Stimulated activated CD8-positive, alpha-beta memory T cell treated with anti-CD3 and anti-CD28 coated beads, Interleukin-2, amount 100 ng/mL, for 1 hour (primary cell): ENCODE results near the gene CRHBP.
"Not testable (repeated sequence)": the region's sequence is repeated elsewhere in the genome, so short reads cannot be mapped to it uniquely, and the experiment has no call there.

Experiments
- DNase-seq, 2 donors: peaks; one replicate each; pipeline ENCODE4 v3.0.0-alpha.2; 2020; ENCODE audit warnings: low read depth in 2 of 2

CRHBP gene

GRCh38 chr5:76952795-76953536 is at the start of gene CRHBP:
Gene CRHBP, plus strand, starts transcription at chr5:76953045. Its CDS starts 90 bp downstream, at chr5:76953135.
- DNase-seq, result no peak

GRCh38 chr5:76908166-76908565 is 44.7 kb upstream of the CRHBP start:
- DNase-seq, result no peak

- DNase-seq, result not testable (repeated sequence)
These were observed 42.4 kb upstream of the CRHBP start for GRCh38 chr5:76910344-76910933.

DNA sequence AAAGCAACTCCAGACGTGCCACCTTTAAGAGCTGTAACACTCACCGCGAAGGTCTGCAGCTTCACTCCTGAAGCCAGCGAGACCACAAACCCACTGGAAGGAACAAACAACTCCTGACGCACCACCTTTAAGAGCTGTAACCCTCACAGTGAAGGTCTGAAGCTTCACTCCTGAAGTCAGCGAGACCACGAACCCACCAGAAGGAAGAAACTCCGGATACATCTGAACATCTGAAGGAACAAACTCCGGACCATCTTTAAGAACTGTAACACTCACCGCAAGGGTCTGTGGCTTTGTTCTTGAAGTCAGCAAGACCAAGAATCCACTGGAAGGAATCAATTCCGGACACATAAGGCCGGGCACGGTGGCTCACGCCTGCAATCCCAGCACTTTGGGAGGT is 38.2 kb upstream of the CRHBP start:
- not testable (repeated sequence) for DNase-seq

DNA sequence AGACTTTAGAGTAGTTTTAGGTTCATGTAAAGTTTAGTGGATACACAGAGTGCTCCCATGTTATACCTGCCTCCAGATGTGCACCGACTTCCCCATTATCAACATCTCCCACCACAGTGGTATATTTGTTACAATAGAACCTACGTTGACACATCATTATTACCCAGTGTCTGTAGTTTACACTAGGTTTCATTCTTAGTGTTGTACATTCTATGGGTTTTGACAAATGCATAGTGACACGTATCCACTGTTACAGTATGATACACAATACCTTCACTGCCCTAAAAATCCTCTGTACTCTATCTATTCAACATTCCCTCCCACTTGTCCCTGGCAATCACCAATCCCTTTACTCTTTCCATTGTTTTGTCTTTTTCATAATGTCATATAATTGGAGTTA is 34.3 kb upstream of the CRHBP start:
- no peak for DNase-seq

DNA sequence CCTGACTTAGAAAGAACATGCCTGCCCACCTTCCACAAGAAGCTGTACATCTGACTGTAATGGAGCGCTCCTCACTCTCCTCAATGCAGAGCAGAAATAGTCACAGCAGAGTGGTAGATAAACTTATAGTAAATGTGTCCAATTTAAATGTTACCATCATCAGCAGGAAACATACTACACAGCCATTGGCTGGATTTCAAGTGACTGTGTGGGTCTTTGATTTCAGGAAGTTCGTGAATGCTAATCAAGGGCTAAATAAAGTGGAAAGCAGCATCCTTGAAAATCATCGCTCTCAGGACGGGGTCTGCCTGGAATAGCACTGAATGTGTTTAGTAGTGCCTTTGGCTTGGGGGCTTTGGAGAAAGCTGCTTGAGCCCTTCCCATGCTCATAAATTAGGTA is 32.4 kb upstream of the CRHBP start:
- no peak for DNase-seq

DNA sequence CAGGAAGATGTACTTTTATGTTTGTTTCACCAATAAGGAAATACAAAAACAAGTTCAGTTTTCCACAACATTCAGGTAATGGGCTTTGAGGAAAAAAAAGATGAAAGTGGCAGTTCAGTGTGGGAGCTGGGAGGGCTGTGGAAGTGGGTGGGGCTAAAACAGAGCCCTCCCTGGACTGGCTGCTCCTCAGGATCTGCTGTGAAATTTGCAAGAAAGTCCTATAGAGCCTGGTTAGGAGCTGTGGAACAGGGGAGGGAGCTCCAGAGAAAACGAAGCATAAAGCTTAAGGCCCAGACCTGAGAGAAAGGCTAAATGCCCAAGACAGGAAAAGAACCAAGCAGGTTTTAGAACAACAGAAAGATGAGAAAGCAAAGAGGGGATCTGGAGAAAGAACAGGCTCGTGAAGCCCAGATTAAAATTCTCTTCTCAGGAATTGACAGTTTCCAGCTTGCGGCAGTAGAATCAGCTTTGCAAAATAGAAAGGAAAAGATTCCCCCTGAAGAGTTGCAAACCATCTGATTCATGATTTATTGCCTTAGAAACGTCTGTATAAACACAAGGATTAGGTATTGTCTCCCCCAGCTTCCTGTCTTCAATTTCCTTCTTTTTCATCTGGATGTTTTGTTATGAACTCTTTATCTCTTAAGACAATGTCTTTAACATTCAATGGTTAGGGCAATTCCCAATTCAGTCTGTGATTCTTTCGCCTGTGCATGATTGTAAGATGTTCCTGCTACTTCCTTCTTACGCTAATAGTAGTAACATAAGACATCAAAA is 26.3 kb upstream of the CRHBP start:
- DNase-seq, result no peak

DNA sequence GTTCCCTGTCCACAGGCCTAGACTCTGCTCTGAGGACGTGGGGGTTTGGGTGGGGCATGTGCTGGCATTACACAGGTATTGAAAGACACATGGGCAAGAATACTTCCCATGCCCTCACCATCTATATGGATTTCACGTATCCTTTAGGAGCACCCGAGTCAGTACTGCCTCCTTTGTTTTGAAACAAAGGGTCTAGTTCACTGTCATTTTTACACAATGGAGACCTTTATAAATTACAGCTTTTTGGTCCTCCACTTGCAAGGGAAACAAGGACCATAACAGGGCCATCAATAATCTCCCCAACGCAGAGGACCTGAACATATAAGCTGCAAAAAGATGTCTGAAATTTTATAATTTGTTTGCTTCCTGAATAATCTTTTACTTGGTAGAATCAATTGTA is 24.9 kb upstream of the CRHBP start:
- DNase-seq, result no peak

DNA sequence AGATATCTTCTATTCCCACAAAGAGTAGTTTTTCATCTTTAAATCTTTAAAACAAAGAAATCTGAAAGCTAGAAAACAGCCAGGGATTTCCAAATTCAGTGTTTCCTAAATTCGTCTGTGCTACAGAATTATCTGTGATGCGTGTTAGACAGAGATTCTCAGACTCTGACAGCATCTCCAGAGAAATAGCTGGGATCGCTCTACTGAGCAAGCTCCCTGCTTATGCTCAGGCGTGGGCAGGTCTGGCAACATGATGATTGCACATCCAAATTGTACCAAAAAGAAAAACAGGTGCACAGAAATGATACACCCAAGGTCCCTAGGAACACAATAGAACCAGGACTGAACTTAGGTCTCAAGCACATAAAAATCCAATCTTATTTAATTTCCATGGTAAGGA is 22.8 kb upstream of the CRHBP start:
- no peak for DNase-seq

GRCh38 chr5:76938177-76938576 is 14.7 kb upstream of the CRHBP start:
- no peak for DNase-seq

GRCh38 chr5:76941000-76941399 is 11.8 kb upstream of the CRHBP start:
- no peak for DNase-seq

DNA sequence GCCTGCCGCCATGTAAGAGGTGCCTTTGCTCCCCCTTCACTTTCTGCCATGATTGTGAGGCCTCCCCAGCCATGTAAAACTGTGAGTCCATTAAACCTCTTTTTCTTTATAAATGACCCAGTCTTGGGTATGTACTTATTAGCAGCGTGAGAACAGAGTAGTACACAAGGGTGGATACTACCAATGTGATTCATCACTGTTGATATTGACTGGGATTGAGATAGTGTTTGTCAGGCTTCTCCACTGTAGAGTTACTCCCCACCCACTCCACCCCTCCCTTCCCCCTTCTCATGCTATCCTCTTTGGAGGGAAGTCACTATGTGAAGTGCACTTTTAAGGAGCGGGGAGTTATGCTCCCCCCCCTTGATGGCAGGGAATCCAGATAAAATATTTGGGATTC is 11.4 kb upstream of the CRHBP start:
- DNase-seq, result no peak

DNA sequence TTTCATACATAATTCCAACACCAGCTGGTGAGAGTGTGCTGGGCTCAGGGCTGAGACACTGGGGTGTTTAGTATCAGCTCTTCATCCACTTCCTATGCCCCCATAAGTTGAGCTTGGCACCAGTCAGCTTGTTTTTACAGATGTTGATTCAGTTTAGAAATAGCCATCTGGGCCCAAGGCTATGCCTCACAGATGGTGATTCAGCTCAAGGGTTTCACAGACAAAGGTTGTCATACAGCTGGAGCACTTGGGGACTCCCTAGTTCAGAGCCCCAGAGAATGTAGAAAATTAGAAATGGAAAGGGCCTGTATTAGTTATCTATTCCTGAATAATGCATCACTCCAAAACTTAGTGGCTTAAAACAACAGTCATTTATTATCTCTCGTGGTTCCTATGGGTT is 10.3 kb upstream of the CRHBP start:
- no peak for DNase-seq

DNA sequence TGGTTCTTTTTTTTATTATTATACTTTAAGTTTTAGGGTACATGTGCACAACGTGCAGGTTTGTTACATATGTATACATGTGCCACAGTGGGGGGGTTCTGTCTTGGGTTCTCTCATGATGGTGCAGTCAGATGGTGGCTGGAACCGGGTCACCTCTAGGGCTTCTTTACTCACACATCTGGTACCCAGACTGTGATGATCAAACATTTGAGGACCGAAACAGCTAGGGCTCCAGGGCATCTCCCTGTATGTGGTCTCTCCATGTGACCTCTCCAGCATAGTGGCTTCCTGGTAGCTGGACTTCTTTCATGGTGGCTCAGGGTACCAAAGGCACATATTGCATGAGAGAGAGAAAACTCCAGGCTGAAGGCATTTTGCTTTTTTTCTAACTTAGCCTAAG is 9.8 kb upstream of the CRHBP start:
- no peak for DNase-seq

- no peak for DNase-seq
These were observed 8.2 kb upstream of the CRHBP start for GRCh38 chr5:76944638-76945037.

DNA sequence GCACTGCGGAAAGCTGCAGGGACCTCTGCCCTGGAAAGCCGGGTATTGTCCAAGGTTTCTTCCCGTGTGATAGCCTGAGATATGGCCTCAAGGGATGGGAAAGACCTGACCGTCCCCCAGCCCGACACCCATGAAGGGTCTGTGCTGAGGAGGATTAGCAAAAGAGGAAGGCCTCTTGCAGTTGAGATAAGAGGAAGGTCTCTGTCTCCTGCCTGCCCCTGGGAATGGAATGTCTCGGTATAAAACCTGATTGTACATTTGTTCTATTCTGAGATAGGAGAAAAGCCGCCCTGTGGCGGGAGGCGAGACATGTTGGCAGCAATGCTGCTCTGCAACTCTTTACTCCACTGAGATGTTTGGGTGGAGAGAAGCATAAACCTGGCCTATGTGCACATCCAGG is 7.6 kb upstream of the CRHBP start:
- not testable (repeated sequence) for DNase-seq

- no peak for DNase-seq
These were observed 6.8 kb upstream of the CRHBP start for GRCh38 chr5:76946090-76946489.

DNA sequence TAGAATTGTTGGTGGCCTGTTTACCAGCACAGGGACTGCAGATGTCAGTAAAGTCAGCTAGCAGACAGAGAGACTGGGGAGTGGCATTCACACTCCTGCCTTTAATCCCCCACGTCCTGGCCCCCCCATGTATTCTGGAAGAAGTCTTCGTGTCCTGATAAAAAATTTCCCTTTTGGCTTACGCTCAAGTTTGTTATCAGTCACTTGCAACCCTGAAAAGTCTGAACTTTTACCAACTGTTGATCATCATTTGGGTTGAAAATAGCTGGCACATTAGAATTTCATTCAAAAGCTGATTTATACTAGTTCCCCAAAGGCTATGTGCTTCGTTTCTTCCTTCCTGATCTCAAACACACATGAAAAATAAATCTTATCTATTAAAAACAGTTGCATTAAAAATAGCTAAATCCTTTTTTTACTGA is 5.8 kb upstream of the CRHBP start:
- DNase-seq, result no peak

- DNase-seq, result no peak
These were observed 922 bp downstream of the CRHBP start for GRCh38 chr5:76953551-76954382.

GRCh38 chr5:76954383-76954763 is 1.5 kb downstream of the CRHBP start:
- DNase-seq, result no peak

DNA sequence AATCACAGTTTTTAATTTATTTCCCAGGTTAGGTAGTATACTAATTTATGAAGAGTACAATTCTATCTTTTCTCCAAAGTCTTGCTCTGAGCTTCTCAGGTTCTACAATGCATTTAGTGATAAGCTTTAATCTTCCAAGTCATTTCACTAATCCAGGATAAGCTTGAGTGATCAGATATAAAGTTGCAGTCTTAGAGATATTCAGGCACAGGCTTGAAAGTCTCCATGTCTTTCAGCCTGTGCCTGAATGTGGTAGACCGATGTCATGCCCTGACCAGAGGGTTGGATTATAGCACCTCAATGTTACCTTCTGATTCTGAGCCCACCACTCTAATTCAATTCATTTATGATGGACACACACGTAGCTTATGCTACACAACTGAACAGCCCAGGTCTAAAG is 3.2 kb downstream of the CRHBP start:
- DNase-seq, result no peak
